Stimulated activated CD4-positive, alpha-beta T cell treated with anti-CD3 and anti-CD28 coated beads, Interleukin-2, amount 100 ng/mL, for 48 hours (primary cell): ENCODE results near the gene NPB.
A peak's percentile ranks its signal among the peaks of the same experiment; 100 is the strongest.

Experiments used
- DNase-seq, 2 donors: peaks; one replicate each; pipeline ENCODE4 v3.0.0-alpha.2; 2020

NPB gene

GRCh38 chr17:81869221-81870130 is 32.6 kb upstream of the NPB start:
- DNase-seq: no peak

- DNase-seq: no peak
Measured at GRCh38 chr17:81870131-81870980, 31.7 kb upstream of the NPB start.

- DNase-seq: no peak
Measured at GRCh38 chr17:81870981-81871386, 31.1 kb upstream of the NPB start, which contains the start of gene ARHGDIA. Gene ARHGDIA (minus strand): TSS chr17:81871337. CDS start chr17:81869930, 1,407 bp downstream.

GRCh38 chr17:81871387-81872230 is 30.4 kb upstream of the NPB start:
- DNase-seq: peak; percentile 95 to 97

GRCh38 chr17:81877569-81877968 is 24.5 kb upstream of the NPB start:
- no peak for DNase-seq

- no peak for DNase-seq
Measured at GRCh38 chr17:81878294-81878693, 23.7 kb upstream of the NPB start.

GRCh38 chr17:81879121-81879520 is 22.9 kb upstream of the NPB start:
- DNase-seq: no peak

- DNase-seq: no peak
Measured at GRCh38 chr17:81884520-81884919, 17.5 kb upstream of the NPB start.

- no peak for DNase-seq
Measured at GRCh38 chr17:81884968-81885367, 17.1 kb upstream of the NPB start.

- DNase-seq: no peak
Measured at GRCh38 chr17:81885454-81885853, 16.6 kb upstream of the NPB start.

GRCh38 chr17:81885869-81886548 is 16.0 kb upstream of the NPB start:
- DNase-seq: no peak

GRCh38 chr17:81888105-81888987 is 13.7 kb upstream of the NPB start:
- DNase-seq: no peak

GRCh38 chr17:81888988-81889595 is 12.9 kb upstream of the NPB start:
- DNase-seq: no peak

GRCh38 chr17:81889602-81890001 is 12.4 kb upstream of the NPB start:
- no peak for DNase-seq

- DNase-seq: no peak
Measured at GRCh38 chr17:81890447-81891302, 11.4 kb upstream of the NPB start.

- no peak for DNase-seq
Measured at GRCh38 chr17:81891303-81891552, 10.8 kb upstream of the NPB start.

- no peak for DNase-seq
Measured at GRCh38 chr17:81895400-81895799, 6.6 kb upstream of the NPB start.

- DNase-seq: no peak
Measured at GRCh38 chr17:81898029-81898866, 3.8 kb upstream of the NPB start.

GRCh38 chr17:81898885-81899284 is 3.2 kb upstream of the NPB start:
- DNase-seq: no peak
